Measurements from ENCODE around the gene USP3.

USP3 gene

GRCh38 chr15:63553388-63553791 lies 49.0 kb downstream of the USP3 start:
- DNase-seq = no peak

DNA sequence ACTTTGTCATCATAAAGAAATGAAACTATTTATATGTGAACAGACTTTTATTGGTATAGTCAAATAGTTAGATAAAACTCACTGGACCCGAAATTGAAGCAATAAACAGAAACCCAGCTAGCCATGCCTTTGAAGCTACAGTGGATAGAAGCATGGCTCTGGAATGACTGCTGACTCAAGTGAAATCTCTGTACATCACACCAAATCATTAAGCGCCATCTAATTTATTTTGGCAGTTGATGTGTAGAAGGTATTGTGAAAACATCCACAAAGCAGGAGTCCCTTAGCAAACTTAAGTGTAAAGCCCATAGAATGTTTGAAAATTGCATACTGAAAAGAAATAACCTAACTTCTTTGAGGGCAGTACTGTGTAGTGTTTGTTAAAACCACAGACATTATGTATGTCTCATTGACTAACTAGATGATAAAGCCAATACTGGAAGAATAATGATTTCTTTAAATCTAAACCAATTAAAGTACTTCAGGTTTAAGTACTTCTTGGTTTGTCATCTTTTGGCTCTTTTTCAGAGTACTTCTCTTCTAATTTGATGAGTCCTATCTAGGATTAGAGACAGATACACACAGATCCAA lies 50.0 kb downstream of the USP3 start:
- no peak for DNase-seq

DNA sequence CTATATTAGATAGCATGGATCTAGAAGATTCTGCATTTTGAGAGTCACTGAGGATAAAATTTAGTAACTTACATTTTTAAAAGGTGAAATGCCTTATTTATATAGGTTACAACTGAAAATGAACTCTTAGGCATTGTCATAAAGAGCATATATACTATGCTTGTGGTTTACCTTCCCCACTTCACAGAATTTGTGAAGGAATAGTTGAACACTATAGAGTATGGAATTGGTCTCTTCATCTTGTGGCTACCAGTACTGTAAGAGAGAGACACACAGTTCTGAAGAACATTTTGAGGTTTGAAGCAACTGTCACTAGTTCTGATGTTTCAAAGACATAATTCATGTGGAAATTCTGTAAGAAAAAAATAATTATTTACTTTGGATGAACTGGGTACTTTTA lies 51.1 kb downstream of the USP3 start:
- no peak for DNase-seq

- DNase-seq = no peak
Observed at GRCh38 chr15:63556246-63556645, 51.9 kb downstream of the USP3 start.

GRCh38 chr15:63556736-63557135 lies 52.3 kb downstream of the USP3 start:
- DNase-seq = no peak

DNA sequence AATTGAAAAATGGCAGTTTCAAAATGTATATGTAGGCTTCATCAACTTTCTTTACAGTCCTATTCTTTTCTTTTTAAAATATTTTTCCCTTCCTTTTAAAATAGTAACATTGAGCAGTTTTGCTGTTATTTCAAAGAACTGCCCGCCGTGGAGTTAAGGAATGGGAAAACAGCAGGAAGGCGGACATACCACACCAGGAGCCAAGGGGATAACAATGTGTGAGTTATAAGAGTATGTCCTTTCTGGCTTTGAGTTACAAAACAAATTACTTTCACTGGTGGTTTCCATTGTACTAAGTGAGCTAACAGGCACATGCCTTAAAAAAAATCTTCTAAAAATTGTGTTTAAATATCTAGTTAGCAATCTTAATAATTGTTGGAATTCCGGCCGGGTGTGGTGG lies 55.4 kb downstream of the USP3 start:
- no peak for DNase-seq

DNA sequence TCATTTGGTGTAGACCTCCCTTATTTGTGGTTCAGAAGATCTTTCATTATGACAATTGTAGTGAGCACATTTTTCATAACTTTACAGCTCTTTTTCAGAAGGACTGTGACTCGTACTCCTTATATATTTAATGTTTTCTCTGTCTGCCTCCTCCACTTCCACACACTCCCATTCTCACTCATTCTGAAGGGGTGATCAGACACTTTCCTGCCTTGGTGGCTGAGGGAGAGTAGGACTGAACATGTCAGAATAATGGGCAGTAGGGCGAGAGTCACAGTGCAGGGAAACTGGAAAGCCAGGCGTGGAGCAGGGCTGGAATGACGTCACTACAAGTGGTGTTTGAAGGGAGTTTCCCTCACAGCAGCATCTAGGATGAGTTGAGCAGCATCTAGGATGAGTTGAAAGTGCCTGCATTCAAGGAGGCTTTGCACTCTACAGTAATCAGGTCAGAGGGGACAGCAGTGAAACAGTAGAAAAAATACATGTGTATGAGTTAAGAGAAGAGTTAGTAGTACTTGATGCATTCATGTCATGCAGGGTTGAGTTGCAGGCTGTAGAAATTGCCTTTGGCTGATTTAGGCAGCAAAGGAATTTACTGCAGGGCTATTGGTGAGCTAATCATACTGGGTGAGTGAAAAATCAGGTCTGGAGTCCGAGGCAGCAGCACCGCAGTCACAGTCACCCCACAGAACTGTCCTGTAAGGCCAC lies 56.5 kb downstream of the USP3 start:
- DNase-seq = no peak

- no peak for DNase-seq
Observed at GRCh38 chr15:63564093-63564492, 59.7 kb downstream of the USP3 start.

DNA sequence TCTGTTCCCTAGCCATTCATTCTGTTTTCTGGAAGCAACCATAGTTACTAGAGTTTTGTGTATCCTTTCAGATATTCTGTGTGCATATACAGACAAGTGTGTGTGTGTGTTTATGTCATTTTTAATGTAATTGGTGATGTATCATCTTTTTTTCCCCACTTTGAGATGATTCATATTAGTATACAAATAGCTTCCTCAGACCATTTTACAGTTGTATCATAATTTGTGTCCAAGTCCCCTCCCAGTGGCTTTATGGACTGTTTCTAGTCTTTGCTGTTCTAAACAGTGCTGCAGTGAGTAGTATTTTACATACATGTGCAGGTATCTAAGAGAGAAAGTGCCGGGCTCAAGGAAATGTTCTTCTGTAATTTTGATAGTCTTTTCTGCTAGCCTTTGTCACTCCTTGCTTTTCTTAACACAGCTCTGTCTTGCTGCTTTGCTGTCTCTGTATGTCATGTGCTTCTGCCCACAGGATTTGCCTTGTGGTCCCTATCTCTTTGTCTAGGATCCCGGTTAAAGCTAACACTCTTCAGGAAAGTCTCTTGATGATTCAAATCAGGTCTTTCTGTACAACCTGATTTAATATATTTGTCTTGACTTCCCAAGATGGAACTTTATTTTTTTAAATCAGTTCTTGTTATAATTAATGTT lies 61.3 kb downstream of the USP3 start:
- DNase-seq = no peak

GRCh38 chr15:63572749-63573464 lies 68.5 kb downstream of the USP3 start:
- DNase-seq = no peak

DNA sequence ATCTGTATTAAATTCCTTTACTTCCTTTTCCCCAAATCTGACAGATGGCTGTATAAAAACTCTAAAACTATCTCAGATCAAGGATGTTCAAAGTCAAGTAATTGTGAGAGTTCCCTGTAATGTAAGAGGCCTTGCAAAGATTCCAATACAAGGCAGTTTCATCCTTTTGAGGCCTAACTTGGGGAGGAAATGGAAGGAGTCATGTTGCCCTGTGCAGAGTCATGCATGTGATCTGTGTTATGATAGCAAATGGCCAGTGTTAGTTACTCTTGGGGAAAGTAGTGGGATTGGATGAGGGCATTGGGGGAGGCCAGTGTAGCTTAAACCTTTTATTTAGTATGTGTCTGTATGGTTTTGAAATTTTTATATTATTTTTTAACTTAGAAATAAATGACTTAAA lies 69.1 kb downstream of the USP3 start:
- no peak for DNase-seq

DNA sequence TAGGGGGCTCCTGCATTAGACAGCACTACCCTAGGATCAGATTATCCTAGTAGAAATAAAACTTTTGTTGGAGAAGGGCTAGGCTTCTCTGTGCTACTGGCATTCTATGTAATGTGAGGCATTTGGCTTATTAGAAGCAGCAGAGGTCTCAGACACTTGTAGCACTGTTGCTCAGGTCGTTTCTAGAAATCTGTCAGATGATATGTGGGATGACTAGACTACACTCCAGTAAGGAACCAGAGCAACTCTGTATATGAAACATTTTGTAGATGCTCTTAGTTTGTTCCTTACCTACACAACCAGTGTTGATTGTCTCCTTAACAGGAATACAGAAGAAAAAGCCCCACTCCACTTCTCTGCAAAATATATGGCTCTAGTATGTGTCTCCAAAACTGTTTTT lies 70.9 kb downstream of the USP3 start:
- DNase-seq = no peak

GRCh38 chr15:63576441-63576840 lies 72.0 kb downstream of the USP3 start:
- DNase-seq = no peak

- no peak for DNase-seq
Observed at GRCh38 chr15:63582179-63582578, 77.8 kb downstream of the USP3 start.

DNA sequence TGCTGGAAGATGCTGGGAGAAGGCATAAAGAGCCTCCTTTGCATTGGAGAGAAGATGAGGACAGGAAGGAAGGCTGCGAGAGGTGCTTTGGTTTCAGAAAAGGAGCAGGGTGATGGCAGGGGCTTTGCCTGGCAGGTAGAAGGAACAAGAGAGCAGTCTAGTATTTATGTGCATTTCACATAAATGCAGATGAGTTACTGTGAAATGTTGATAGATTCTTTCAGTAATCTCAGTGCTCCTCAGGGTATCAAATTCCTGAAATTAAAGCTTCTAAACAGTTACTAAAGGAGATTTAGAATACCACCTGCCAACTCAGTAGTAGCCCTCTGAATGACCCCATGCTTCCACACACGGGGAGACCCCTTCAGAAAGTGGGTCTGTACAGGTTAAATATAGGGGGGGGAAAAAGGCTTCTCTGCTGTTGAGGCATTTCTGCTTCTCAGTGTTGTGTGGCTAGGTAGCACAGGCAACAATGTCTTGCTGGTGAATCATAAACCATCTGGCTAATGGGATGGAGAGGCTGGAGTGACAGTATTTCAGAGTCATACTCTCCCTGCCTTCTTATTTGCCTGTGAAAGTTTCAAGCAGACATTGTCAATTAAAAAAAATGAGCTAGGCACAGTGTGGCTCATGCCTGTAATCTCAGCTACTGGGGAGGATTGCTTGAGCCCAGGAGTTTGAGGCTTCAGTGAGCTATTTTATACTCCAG lies 78.5 kb downstream of the USP3 start:
- no peak for DNase-seq

- DNase-seq = no peak
Observed at GRCh38 chr15:63586790-63587189, 82.4 kb downstream of the USP3 start.

DNA sequence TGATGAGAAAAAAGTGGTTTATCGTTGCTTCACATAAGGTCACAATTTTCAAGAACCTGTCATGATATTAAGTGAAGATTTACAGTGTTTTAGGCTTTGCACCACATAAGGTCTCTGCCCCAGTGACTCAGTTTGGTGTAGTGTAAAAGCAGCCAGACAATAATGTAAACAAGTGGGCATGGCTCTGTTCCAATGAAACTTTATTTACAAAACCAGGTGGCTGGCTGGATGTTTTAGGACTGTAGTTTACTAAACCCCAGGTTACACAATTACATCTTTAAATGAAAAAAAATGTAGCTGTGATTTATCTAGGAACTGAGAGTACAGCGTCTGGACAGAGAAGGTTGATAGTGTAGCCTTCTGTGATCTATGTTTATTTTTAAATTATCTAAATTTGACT lies 83.1 kb downstream of the USP3 start:
- DNase-seq = no peak

DNA sequence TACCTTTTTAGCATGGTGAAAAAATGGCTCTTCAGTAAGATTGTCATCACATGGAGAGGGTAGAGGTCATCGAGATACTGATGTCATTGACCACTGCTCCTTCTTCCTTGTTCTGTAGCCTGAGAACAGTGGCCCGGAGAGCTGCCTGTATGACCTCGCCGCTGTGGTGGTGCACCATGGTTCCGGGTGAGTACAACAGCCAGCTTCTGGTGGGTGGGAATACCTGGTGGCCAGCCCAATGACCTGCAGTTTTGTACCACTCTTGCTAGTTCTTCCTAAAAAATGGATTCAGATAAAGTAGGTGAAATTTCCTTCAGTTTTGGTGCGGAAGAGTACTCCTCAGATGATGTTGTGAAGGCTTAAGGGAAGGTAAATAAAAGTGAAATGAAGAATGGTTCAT lies 84.4 kb downstream of the USP3 start:
- DNase-seq = no peak

- DNase-seq = no peak
Observed at GRCh38 chr15:63593705-63594671, 89.6 kb downstream of the USP3 start.

GRCh38 chr15:63595065-63595464 lies 90.7 kb downstream of the USP3 start:
- no peak for DNase-seq

- DNase-seq = no peak
Observed at GRCh38 chr15:63595688-63596087, 91.3 kb downstream of the USP3 start.

GRCh38 chr15:63596676-63597037 lies 92.3 kb downstream of the USP3 start:
- no peak for DNase-seq
